HG02943 (cell line): ENCODE results near the gene TFCP2L1.

Experiments used
- ATAC-seq: cut with Tn5 transposase; IDR thresholded peaks from one replicate; pipeline ENCODE4 v1.9.1; 2021; ENCODE audit warnings: mild to moderate bottlenecking, low read depth, moderate library complexity; ENCODE audit not compliant: unreplicated experiment

Gene TFCP2L1

DNA sequence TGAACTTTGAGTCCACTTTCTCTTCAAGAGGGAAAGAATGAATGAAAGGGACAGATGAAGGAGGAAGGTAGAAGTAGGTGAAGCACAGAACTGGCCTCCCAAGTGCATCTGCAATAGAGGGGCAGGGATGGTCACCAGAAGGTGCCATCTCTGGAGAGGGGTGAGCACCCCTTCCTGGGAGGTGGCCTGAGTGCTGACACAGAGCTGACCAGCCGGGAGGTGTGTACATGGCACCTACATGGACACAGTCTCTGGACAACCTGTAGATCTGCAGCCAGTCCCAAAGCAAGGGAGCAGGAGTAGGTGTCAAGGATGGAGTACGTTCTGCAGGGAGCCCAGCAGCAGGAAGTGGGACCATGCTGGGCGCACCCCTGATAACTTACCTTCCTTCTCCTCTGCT lies 83.2 kb downstream of the TFCP2L1 start:
- no peak for ATAC-seq

DNA sequence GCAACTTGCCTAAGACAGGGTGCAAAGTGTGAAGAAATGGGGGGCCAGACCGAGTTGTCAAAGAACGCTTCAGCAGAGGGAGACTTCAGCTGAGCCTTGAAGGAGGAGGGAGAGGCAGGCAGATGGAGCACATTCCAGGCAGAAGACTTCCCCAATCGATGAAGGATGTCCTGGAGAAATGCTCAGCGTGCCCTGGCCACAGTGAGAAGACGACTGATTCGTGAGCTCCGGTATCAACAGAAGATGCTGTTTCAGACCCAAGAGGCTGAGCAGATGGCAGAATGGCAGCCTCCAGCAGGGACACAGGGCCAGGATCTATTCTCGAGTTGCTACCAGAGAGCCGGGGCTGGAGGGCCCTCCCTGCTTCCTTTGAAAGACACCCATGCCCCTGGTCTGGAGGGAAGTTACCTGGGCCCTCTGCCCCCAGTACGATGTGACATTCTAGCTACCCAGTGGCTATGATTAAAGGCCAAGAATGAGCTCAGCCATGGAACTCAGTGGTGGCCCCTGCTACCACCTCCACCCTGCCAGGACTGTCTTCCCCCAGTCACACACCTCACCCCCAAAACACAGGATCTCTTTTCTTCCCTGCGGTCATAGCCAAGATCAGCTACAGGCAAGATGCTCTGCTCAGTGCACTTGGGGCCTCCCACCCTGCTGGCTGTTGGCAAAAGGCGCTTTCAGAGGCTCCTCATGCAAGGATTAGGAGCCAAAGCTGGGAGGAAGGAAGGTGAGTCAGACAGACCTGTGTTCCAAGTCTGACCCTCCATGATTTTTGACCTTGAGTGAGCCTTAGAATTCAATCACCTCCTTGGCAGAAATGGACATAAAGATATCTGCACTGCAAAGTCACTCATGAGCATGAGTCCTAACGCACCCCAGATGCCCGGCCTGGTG lies 84.3 kb downstream of the TFCP2L1 start:
- no peak for ATAC-seq

DNA sequence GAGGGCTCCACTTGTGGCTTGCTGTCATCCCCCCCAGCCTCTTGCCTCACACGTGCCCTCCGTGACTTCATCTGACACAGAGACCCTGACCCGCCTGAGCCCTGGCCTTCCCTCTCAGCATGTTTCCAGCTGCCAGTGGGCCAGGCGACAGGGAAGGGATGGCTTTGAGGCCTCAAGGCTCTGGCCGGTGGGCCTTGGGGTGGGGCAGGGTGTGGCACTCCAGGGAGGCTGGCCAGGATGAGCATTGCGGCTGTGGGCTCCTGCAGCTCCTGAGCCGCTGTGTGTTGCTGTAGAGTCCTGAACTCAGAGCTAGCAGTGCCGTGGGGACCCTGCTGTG lies 85.0 kb downstream of the TFCP2L1 start:
- no peak for ATAC-seq

DNA sequence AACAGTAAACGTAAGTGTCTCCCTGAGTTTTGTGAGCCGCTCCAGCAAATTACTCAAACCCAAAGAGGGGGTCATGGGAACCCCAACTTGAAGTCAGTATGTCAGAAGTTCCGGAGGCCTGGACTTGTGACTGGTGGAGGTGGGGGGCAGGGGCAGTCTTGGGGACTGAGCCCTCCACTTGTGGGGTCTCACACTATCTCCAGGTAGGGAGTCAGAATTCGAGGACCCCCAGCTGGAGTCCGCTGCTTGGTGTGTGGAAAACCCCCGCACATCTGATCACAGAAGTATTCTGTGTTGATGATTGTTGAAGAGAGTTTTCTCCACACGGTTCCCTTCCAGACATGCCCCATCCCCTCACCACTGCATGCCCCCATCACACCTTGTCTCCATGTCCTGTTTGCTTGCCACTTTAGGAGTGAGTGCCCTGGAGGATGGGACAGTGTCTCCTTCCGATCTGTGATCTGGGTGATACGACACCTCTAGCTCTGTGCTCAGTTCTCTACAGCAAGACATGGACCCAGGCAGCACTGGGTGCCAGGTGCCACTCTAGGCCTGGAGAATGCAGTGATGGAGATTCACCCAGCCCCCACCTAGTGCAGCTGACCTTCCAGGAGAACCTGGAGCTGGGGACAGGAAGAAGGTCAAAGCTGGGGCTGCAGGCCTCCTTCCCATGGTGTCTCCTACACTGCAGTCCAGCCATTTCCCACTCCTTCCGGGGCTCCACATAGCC lies 85.6 kb downstream of the TFCP2L1 start:
- ATAC-seq, result no peak

- no peak for ATAC-seq
Measured at GRCh38 chr2:121197369-121198091, 87.5 kb downstream of the TFCP2L1 start.

DNA sequence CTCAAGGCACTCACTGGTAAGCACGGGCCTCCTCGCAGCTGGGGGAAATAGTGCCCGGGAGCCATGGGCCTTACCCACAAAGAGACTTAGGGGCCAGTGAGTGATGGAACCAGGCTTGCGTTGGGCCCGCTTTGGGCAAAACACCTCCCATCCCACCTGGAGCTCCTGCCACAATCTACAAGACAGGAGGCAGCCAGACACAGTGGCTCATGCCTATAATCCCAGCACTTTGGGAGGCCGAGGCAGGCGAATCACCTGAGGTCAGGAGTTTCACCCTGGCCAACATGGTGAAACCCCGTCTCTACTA lies 88.2 kb downstream of the TFCP2L1 start:
- ATAC-seq, result no peak

DNA sequence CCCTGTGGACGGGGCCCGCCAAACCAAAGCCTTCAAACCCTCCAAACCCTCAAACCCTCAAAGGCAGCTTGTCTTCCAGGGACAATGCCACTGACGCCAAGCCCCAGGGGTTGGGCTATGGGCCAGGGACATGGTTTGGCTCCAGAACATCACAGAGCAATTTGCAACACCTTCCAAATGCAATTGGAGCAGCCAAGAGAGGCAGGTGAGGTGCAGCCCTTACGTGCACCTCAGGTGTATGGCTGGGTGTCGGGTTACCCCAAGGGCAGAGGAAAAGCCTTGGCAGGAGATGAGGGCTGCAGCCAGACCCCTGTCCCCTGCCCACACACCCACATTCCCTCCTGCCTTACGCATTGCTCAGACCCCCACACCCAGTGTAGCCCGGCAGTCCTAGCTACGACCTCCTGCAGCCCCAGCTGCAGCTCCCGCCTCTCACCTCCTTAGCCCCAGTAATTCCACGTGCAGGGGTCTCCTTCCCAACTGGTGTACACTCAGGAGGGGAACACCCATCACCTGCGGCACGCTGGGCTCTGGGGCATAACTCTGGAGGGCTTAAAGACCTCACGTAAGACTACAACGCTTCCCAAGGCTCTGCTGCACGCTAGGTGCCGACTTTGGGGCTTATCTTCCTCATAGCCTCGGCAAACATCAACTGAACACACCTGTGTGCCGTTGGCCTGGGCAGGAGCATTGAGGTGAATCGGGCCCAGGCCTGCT lies 88.7 kb downstream of the TFCP2L1 start:
- no peak for ATAC-seq

GRCh38 chr2:121195036-121195435 lies 90.0 kb downstream of the TFCP2L1 start:
- no peak for ATAC-seq

DNA sequence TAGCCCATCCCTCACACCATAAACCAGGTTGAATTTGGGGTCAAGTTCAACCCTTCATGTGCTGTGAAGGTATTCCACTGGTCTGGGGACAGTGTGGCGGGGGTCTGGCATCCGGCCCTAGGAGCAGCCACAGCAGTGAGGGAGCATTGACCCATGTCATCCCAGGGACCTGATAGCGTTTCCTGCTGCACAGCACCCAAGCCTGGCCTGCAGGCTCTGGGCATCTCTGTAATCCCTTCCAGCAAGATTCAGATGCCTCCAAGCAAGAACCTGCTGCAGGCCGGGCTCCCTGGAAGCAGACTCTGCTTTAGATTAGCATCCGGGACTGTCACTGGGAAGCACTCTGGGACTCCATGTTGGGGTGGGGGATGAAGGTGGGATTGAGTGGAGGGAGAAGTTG lies 90.4 kb downstream of the TFCP2L1 start:
- ATAC-seq, result no peak

DNA sequence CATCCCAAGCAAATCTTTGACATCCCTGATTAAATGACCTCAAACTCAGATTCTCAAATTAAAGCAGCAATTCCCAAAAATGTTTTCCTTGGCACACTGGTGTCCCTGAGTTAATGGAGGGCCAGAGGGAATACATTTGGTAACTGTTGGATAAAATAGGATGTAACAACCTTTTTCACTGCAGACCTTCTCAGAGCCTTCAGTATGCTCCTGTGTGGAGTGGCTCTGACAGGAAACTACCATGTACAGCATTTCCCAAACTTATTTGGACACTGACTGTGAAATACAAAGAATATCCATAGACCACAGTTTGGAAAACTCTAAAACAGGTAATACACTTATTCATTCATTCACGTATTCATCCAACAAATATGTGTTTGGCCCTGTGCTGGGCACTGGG lies 91.8 kb downstream of the TFCP2L1 start:
- ATAC-seq, result no peak

DNA sequence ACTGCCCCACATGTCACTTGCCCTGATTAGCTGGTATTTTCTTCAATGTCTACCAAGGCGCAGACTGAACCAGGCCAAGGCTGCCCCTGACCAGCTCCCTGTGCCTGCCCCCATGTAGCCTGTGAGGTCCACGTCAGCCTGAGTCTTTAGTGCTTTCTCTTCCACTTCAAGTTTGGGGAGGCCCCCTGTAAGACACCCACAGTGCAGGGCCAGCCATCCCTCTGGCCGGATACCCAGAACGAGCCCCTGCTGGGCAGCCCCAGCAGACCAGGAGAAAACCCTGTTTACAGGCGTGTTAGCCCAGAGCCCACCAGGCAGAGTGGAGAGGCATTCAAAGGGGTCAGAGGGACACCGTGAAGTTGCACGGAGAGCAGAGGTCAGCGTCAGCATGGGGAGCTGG lies 92.4 kb downstream of the TFCP2L1 start:
- no peak for ATAC-seq

- no peak for ATAC-seq
Measured at GRCh38 chr2:121191191-121192170, 93.5 kb downstream of the TFCP2L1 start.

DNA sequence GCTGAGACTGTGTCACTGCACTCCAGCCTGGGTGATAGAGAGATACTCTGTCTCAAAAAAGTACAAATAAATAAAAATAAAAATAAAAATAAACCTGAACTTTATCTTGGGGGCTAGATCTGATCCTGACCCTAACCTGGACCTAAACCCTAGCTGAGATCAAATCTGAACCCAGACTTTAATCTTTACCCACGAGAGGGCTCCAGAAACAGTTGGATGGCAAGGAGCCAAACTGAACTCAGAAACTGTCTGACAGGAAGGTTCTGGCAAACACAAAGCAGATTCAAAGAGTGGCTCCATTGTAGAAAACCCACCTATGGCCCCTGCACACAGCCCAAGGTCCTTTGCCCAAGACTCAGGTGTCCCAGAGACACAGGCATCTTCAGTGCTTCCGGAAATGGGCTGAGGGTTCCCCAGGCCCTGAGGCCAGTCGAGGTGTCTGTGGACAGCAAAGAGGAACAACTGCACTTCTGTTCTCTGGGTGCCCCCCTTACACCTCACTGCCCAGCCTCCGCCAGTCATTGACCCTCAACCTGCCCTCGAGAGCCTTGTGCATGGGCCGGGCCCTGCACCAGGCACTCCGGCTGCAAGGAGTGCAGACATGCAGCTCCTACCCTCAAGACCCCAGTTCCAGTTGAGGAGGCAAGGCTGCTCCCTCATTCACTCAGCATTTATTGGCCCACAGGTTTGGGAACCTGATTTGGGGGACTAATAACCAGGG lies 95.2 kb downstream of the TFCP2L1 start:
- no peak for ATAC-seq

DNA sequence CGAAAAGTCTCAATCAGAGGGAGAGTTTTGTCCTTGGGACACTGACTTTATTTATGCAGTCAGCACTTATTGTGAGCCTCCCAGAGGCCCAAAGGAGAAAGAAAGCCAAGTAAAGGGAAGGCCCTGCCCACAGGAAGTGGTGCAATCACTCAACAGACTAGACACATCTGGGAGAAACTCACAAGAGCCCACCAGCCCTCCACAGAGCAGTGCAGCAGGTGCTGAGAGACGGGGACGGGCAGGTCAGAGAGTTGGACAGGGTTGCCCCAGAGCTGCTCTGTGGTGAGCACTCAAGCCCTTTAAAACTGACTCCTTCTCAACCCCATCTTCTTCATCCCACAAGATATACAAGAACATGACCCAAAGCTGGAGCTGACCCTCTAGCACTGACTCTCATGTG lies 96.0 kb downstream of the TFCP2L1 start:
- no peak for ATAC-seq

DNA sequence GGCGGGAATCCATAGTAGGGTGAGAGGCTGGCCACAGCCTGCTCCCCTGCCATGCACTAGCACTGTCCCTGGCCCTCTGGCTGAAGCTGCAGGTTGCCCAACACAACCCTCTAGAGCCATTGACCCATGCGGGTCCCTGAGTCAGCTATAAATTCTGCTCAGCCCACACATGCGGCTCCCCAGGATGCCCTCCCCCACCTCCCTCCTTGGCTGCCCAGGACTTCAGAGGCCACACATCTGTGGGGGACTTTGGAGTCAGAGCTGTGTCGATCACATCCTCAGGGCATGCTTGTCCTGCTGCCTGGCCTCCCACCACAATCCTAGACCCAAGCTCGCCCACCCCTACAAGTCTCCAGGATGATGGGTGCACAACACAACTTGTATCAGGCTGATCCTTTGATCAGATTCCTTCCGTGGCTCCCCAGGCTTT lies 97.0 kb downstream of the TFCP2L1 start:
- ATAC-seq, result no peak

- ATAC-seq, result no peak
Measured at GRCh38 chr2:121187351-121187981, 97.5 kb downstream of the TFCP2L1 start.

DNA sequence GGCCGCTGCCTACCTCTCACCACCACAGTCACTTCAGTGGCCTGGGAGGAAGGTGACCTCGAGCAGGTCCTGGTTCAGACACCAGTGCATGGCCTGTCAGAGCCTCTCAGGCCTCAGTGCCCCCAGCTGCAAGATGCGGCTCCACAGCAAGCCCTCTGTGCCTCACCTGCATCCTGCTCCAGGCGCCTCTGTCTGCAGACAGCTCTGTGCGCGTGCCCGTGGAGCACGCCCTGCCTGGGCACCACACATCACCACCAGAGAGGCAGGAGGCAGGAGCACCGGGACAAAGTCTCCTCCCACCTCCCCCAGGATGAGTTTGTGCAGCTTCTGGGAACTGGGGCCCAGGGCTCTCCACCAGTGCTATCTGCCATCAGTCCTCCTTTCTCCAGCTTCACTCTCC lies 98.7 kb downstream of the TFCP2L1 start:
- no peak for ATAC-seq

GRCh38 chr2:121185571-121186074 lies 99.4 kb downstream of the TFCP2L1 start:
- ATAC-seq, result no peak
